GM23248 (cell line): ENCODE results near the gene ERMP1.

Source experiments
- EZH2 ChIP-seq: fragments of 200-600 bp; sonication (generic); IDR thresholded peaks from 2 replicates; pipeline ENCODE4 v1.6.1; 2018; ENCODE audit warnings: antibody characterized with exemption, mild to moderate bottlenecking; ENCODE audit not compliant: insufficient read depth, poor library complexity, severe bottlenecking
- EZH2phosphoT487 ChIP-seq: fragments of 200-600 bp; sonication (generic); IDR thresholded peaks from 2 replicates; pipeline ENCODE4 v1.6.1; 2018; ENCODE audit warnings: antibody characterized with exemption, moderate library complexity, mild to moderate bottlenecking, low read depth; ENCODE audit not compliant: insufficient read depth

GRCh38 chr9:5767968-5768932 lies 64.7 kb downstream of the ERMP1 start:
- TF ChIP-seq EZH2phosphoT487 = no peak
- TF ChIP-seq EZH2 = no peak
